GM19238 (cell line): ENCODE data around the gene TMEM235.
"Not testable (repeated sequence)": the region's sequence is repeated elsewhere in the genome, so short reads cannot be mapped to it uniquely, and the experiment has no call there.

Experiments
- DNase-seq: peaks from one replicate; pipeline ENCODE4 v3.0.0; 2011; ENCODE audit warnings: low spot score; ENCODE audit not compliant: insufficient read length

Gene TMEM235

DNA sequence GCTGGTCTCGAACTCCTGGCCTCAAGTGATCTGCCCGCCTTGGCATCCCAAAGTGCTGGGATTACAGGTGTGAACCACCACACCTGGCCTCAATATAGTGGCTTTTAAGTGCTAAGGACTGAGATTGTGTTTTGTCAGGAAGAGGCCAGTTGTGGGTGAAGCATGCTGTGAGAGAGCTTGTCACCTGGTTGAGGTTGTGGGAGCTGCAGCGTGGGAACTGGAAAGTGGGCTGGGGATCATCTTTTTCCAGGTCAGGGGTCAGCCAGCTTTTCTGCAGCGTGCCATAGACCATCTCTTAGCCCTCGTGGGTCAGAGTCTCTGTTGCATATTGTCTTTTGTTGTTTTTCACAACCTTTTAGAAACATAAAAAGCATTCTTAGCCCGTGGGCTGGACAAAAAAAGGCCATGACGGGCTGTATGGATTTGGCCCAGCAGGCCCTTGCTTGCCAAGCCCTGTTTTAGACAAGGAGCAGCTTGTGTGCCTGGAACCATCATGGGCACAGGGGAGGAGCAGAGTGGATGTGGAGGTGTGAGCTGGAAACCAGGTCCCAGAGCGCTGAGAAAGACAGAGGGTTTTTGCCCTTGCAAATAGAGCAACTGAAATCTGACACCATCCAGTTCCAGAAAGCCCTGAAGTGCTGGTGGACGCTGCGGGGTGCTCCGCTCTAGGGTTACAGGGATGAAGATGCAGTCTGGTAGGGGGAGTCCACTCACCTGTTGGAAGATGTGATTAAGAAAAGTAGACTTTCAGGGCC lies 11.9 kb upstream of the TMEM235 start:
- DNase-seq: no peak

DNA sequence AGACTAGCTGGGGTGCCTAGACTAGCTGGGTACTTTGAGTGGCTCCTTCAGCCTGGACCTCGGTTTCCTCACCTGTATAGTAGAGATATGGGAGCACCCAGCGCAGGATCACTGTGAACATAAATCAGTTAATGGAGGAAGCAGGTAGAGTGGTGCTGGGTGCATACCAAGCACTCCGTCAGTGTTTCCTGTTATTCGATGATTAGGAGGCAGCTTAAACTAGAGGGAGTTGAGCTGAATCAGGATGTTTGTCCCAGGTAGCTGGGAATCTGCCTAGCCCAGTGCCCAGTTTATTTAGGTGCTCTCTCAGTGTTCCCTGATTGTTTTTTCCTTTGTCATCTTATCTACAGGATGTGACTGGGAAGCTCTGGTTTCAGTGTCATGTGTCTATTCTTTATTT lies 8.4 kb upstream of the TMEM235 start:
- DNase-seq: no peak

DNA sequence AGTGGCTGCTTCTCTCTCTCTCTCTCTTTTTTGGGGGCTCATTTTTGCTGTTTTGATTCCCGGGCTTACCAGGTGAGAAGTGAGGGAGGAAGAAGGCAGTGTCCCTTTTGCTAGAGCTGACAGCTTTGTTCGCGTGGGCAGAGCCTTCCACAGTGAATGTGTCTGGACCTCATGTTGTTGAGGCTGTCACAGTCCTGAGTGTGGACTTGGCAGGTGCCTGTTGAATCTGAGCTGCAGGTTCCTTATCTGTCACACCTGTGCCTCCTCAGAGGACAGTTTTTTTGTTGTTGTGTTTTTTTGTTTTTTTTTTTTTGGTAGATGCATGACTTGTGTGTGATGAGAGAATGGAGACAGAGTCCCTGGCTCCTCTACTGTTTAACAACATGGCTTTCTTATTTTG lies 7.7 kb upstream of the TMEM235 start:
- DNase-seq: no peak

DNA sequence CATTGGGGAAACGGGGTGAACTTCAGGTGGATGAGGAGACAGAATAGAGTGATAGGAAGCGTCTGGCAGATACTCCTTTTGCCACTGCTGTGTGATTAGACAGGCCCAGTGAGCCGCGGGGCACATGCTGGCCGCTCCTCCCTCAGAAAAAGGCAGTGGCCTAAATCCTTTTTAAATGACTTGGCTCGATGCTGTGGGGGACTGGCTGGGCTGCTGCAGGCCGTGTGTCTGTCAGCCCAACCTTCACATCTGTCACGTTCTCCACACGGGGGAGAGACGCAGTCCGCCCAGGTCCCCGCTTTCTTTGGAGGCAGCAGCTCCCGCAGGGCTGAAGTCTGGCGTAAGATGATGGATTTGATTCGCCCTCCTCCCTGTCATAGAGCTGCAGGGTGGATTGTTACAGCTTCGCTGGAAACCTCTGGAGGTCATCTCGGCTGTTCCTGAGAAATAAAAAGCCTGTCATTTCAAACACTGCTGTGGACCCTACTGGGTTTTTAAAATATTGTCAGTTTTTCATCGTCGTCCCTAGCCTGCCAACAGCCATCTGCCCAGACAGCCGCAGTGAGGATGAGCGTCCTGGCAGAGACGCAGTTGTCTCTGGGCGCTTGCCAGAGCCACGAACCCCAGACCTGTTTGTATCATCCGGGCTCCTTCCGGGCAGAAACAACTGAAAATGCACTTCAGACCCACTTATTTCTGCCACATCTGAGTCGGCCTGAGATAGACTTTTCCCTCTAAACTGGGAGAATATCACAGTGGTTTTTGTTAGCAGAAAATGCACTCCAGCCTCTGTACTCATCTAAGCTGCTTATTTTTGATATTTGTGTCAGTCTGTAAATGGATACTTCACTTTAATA lies 7.0 kb upstream of the TMEM235 start:
- DNase-seq: no peak

DNA sequence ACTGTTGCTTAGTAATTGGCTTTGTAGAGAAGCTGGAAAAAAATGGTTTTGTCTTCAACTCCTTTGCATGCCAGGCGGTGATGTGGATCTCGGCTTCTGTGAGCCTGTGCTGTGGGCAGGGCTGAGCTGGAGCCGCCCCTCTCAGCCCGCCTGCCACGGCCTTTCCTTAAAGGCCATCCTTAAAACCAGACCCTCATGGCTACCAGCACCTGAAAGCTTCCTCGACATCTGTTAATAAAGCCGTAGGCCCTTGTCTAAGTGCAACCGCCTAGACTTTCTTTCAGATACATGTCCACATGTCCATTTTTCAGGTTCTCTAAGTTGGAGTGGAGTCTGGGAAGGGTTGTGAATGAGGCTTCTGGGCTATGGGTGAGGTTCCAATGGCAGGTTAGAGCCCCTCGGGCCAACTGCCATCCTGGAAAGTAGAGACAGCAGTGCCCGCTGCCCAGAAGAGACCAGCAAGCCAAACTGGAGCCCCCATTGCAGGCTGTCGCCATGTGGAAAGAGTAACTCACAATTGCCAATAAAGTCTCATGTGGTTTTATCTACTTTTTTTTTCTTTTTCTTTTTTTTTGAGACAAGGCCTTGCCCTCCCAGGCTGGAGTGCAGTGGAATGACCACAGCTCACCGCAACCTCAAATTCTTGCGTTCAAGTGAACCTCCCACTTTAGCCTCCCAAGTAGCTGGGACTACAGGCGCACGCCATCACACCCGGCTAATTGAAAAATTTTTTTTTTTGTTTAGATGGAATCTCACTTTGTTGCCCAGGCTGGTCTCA lies 6.2 kb upstream of the TMEM235 start:
- no peak for DNase-seq

DNA sequence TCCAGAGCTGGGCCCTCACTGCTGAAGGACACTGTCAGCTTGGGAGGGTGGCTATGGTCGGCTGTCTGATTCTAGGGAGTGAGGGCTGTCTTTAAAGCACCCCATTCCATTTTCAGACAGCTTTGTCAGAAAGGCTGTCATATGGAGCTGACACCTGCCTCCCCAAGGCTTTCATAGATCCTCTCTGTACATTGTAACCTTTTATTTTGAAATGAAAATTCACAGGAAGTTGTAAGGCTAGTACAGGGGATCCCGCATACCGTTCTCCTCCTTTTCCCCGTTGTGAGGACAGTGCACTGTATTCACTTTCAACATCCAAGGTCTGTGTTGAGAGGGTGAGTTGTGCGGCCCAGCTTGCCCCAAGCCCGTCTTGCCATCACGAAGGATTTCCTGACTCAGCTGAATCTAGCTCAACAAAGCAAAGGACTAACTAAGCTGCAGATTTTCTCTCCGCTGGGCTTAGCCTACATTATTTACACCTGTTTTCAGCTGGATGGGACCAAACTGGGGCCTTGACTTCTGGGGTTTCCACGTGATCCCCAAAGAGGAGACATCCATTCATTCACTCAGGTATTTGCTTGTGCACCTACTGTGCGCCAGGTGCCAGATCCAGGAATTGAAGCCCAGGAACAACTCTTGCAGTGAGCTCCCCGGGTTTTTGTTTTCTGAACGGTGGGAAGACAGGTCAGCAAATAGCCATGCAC lies 5.2 kb upstream of the TMEM235 start:
- no peak for DNase-seq

DNA sequence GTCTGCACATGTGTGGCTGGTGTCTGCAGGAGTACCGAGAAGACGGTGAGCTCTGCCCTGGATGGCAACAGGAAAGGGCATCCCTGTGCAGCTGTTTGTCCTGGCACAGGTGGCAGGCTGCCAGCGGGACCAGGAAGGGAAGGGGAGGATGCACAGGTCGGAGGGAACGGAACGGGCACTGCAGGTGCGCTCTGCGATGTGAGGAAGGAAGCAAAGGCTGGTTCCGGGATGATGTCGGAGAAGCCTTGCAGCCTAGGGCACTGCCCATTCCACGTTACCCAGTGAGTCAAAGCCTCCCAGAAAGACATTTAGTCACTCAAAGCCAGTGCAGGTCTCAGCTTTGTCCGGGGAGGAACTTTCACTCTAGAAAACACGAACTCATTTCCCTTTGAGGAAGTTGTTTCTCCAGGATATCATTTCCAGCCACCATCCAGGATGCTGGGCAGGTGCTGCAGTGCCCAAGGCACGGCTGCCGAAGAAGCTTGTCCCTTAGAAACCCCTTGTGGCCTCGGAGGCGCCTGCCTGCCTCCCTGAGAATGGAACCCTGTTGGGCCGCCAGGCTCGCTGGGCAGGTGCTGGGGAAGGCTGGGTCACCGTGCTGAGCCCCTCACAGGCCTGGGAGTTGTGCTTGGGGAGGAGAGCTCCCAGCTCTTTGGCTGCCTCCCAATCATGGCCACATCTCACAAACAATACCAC lies 4.5 kb upstream of the TMEM235 start:
- no peak for DNase-seq

DNA sequence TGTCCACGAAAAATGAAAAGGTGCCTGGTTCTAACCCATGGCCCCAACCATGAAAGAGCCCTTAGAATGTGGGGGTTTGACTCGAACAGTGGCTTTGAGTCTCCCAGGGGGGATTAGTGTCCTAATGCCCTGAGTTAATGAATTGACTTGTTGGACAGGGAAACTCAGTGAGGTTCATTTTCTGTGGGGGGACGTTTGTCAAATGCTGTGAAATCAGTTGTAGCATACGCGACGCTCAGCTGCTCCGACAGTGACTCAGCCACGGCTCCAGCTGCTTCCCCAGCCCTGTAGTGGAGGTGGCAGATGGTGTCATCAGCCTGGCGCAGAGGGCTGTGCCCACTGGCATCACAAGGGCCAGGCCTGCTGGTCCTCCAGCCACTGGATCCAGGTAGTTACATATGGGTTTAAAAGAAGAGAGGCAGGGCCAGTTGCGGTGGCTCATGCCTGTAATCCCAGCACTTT lies 3.9 kb upstream of the TMEM235 start:
- no peak for DNase-seq

DNA sequence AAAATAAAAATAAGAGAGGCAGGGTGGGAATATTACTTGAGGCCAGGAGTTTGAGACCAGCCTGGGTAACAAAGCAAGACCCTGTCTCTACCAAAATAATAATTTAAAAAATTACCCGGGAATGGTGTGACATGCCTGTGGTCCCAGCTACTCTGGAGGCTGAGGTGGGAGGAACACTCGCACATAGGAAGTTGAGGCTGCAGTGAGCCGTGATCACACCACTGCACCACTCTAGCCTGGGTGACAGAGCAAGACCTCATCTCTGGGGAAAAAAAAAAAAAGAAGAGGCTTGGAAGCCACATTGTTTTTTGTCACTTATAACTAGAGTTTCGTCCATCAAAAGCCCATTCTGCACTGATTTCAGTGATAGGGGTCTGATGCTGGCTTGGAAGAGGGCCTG lies 3.3 kb upstream of the TMEM235 start:
- DNase-seq: no peak

DNA sequence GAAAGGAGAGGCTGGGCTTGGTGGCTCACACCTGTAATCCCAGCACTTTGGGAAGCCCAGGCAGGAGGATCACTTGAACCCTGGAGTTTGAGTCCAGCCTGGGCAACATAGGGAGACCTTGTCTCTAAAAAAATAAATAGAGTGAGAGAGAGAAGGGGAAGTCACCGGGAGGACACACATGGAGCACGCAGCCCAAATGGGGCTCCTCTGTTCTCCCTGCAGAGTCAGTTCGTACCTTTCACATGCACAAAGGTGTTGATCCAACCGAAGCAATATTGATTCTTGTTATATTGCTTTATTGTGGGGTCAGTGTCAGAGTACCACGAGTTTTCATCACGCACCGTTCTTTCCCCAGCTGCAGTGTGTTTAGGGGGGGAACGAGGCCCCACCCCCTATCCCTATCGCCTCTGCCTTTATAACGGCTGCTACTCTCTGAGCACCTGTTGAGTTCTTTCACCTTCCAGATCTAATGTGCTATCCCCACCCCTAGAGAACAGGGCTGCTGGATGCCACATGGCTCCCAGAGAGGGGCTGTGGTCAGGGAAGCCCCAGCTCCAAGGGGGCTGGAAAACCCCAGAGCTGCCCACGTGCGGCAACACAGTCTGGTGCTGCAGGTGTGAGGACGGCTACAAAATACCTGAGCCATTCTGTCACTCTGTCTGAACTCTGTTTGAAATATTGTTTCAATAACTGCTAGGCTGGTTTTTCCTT lies 1.0 kb upstream of the TMEM235 start:
- no peak for DNase-seq

DNA sequence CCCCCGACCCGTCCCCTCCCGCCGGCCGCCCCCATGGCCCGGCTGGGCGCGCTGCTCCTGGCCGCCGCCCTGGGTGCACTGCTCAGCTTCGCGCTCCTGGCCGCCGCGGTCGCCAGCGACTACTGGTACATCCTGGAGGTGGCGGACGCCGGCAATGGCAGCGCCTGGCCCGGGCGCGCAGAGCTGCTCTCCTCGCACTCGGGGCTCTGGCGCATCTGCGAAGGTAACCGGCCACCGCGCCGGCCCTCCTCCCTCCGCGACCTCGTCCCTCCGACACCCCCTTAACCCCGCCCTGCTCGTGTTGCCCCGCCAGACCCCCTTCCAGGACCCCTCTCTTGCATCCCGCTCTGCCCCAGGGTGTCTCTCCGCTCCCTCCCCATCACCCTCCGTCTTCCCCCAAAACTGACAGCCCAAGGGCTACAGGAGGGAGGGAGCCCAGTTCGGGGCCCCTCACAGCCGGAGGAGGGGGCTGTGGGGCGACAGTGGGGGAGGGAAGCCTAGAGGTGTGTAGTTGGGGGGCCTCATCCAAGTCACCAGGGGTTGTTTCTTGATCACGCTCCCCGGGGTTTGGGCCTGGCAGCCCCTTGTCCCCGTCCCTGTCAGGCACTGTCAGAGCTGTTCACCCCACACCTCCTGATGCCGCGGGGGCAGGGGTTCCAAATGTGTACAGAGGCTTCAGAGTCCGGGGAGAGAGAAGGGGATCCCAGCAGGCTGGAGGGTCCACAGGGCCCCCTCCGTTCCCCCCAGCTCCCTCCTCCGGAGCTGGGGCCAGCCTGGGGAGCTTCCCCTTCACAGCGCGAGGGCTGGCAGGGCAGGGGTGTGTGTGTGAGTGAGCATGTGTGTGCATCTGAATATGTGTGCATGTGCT lies 794 bp downstream of the TMEM235 start:
- no peak for DNase-seq

DNA sequence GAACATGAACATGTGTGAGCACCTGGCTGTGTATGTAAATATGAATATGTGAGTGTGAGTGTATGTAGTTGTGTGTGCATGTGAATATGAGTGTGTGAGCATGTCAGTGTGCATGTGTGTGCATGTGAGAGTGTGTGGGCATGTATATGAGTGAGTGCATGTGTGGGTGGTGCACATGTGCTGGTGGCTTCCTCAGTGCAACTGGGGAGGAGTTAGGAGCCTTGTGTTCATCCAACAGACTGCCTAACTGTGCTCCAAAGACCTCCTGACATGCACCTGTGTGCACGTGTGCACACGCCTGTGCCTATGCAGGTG lies 1.4 kb downstream of the TMEM235 start:
- no peak for DNase-seq

DNA sequence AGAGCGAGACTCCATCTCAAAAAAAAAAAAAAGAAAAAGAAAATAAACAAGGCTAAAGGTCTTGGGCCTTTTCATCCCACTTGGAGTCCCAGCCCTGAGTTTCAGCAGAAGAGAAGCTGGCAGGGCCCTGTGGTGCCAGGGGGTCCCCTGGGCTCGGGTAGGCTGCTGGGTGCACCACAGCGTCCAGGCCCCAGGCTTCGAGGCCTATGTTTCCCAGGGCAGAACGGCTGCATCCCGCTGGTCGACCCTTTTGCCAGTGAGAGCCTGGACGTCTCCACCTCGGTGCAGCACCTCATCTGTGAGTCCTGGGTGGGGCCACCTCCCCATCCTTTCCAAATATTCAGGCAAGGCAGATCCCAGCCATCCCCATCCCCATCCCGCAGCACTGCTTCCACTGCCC lies 2.2 kb downstream of the TMEM235 start:
- DNase-seq: no peak

DNA sequence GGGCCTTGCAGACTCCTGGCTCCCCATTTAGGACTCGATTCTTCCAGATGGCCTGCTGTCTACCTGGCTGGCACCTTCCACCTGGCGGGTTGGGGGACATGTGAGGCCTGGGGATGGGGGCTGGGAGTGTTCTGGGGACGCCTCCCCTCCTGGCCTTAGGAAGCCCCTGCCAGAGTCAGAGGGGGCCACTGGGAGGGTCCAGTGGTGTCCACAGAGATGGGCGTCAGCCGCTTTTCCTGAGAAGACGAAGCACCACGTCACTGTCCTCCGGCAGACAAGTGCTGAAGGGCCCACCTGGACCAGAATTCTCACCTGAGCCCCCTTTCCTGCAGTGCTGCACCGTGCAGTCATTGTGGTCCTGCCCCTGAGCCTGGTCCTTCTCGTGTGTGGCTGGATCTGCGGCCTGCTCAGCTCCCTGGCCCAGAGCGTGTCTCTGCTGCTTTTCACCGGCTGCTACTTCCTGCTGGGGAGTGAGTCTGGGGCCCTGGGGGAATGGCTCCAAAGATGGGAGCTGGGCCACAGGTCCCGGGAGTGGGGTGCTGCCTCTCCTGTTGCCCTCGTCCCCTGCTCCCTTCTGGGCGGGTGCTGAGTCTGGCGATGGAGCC lies 2.9 kb downstream of the TMEM235 start:
- DNase-seq: no peak

DNA sequence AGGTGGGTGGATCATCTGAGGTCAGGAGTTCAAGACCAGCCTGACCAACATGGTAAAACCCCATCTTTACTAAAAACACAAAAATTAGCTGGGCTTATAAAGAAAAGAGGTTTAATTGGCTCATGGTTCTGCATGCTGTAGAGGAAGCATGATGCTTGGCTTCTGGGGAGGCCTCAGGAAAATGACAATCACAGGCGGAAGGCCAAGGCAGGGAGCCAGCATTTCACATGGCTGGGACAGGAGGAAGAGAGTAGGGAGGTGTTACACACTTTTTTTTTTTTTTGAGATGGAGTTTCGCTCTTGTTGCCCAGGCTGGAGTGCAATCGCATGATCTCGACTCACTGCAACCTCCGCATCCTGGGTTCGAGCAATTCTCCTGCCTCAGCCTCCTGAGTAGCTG lies 3.6 kb downstream of the TMEM235 start:
- DNase-seq: not testable (repeated sequence)

DNA sequence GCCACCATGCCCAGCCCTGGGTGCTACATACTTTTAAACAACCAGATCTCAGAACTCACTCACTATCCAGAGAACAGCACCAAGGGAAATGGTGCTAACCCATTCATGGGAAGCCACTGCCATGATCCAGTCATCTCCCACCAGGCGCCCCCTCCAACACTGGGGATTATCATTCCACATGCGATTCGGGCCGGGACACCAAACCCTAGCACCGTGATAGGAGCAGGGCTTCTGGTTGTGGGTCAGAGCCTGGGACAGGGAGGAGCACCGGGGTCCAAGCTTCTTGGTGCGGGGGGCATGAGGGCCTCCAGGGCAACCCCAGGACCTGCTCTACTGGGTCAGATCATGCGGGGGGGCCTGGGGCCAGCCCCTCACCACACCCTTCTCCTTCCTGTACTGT lies 4.5 kb downstream of the TMEM235 start:
- no peak for DNase-seq

DNA sequence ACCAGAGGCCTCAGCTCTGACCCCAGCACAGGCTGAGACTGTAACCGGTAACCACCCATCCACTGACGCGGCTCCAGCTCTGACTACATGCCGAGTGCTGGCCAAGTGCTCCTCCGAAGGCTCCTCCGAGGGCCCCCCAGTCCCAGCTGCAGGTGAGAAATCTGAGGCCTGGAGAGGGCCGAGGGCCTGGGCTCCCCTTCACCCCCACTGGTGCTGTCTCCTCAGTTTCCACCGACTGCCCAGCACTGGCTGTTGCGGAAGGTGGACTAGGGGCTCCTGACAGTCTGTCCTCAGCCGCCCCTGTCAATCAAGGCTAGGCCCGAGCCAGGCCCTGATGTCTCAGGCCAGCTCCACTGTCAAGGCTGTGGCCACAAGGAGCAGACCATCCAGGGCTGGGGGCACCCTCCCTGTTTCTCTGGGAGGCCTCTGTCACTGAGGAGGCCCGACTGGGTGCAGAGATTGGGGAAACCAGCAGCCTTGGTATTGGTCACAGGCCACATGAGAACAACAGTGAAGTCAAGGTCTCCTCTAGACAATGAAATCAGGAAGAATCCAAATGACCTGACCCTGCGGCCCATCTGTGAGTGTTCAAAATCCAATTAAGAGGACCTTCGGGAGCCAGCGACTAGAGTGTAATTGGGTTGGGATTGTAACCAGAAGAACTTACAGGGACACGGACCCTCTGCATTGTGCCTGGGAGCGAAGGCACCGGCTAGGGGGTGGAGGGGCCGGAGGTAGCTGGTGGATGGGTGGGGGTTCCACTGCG lies 5.1 kb downstream of the TMEM235 start:
- no peak for DNase-seq

DNA sequence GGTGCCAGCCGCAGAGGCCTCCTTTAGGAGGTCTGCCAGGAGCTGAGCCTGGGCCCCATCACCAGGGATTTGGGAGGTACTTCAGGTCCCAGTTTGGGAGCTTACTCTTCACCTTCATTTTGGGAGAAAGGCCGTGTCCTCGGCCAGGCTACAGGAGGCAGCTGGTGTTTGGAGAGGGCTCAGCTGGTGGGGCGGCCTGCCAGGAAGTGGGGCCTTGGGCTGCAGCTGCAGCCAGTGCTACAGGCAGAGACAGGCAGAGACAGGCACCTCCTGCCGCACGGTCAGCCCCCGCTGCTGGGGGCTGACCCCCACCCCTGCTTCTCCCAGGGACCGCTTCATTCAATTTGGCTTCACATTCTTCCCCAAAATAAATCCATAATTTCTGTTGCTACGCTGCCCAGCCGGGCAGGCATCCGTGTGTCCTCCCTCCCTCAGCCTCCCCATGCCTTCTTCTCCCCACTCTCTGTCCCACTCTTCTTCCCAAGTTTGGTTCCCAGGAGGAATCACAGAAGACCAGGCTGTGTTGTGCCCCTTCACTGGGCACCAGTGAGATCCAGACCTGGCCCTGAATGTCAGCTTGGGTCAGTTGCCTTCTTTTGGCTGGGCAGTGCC lies 6.1 kb downstream of the TMEM235 start:
- DNase-seq: no peak
